ENCODE measurements around the gene DAPK1.

Gene DAPK1

DNA sequence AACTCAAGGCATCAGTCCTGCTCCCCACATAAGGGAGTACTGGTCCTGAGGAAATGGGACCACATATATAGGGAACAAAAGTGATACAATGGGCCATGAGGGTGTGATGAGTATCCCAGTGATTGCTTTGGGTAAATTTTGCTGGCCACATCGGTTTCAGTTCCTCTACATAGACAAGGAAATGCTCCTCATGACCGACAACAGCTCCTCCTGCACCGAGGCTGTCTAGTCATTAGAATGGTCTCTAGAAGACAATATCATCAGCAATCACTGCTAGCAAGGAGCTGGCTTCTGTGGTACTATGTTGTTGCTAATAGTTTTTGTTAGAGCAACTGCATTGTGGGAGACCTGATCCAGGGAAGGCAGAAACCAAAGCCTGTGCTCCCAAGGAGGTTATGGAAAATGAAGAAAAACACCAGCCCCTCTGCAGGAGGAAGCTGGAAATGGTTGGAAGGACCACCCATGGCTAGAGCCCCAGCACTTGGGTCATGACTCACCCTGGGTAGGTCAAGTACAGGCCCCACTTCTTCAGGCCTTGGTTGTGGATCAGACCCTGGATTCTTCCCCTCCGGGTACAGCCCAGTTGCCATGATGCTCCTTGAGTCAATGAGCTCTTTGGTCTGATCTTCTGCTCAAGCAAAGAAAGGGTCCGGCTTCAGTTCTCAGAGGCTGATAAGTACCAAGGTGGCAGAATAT is 224.9 kb downstream of the DAPK1 start:
- Histone ChIP-seq H3K9me3 (ENCODE audit: severe bottlenecking) (no peaks in the 10 kb centered on the region), H3K27ac (no peak overlapping the region), H3K27me3 (ENCODE audit: insufficient read depth, low read depth, severe bottlenecking) (no peaks in the 10 kb centered on the region), H3K36me3 (no peaks in the 10 kb centered on the region), H3K4me3 (ENCODE audit: low read depth, low read length) (no peak overlapping the region)
- no peak for DNase-seq
- TF ChIP-seq CTCF (IDR thresholded peaks at IDR 0.05; ENCODE audit: low read depth, low read length), result no peak

GRCh38 chr9:87725356-87725899 is 227.8 kb downstream of the DAPK1 start:
- Histone ChIP-seq H3K4me3 (ENCODE audit: low read depth, low read length) (no peak overlapping the region), H3K9me3 (ENCODE audit: severe bottlenecking) (no peaks in the 10 kb centered on the region), H3K27me3 (ENCODE audit: insufficient read depth, low read depth, severe bottlenecking) (no peaks in the 10 kb centered on the region), H3K27ac (no peak overlapping the region), H3K36me3 (no peaks in the 10 kb centered on the region)
- no peak for TF ChIP-seq CTCF (IDR thresholded peaks at IDR 0.05; ENCODE audit: low read depth, low read length)
- no peak for DNase-seq

DNA sequence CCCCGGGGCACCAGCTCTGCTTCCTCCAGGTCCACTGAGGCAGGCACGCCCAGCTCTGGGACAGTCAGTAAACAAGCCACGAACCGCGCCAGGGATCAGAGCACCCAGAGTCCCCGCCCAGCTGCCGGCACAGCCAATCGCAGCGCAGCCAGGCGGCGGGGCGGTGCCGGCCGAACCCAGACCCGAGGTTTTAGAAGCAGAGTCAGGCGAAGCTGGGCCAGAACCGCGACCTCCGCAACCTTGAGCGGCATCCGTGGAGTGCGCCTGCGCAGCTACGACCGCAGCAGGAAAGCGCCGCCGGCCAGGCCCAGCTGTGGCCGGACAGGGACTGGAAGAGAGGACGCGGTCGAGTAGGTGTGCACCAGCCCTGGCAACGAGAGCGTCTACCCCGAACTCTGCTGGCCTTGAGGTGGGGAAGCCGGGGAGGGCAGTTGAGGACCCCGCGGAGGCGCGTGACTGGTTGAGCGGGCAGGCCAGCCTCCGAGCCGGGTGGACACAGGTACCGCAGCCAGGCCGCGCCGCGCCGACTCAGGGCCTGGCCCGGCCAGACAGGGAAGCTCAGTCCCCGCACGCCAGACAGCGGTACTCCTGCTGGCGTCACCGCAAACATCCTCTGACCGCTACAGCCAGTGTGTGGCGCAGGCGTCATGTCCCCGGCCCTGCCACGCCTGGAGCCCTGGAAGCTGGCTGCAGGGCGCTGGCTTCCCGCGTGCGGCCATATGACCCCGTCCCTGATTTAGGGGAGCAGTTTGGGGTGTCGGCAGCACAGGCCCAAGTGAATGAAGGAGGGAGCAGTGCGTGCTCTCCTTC is 228.4 kb downstream of the DAPK1 start, which contains the start of gene CTSL:
TSS of gene CTSL (plus strand) at position 220 of the 810 bp plus-strand sequence. CDS start 1,485 bp downstream, outside the sequence.
- H3K4me3 ChIP-seq (ENCODE audit: low read depth, low read length), result peak within 1 kb of the TSS; percentile 36
- 0 out of 2 replicates have a peak within 1 kb of the TSS, but pooled peaks have one; percentile 18 for H3K27ac ChIP-seq
- no peaks in the 10 kb centered on the region for H3K27me3 ChIP-seq (ENCODE audit: insufficient read depth, low read depth, severe bottlenecking)
- H3K36me3 ChIP-seq, result no peaks in the 10 kb centered on the region
- peak; percentile 44 for DNase-seq
- peak; percentile 37 for TF ChIP-seq CTCF (IDR thresholded peaks at IDR 0.05; ENCODE audit: low read depth, low read length)
- no peaks in the 10 kb centered on the region for H3K9me3 ChIP-seq (ENCODE audit: severe bottlenecking)

DNA sequence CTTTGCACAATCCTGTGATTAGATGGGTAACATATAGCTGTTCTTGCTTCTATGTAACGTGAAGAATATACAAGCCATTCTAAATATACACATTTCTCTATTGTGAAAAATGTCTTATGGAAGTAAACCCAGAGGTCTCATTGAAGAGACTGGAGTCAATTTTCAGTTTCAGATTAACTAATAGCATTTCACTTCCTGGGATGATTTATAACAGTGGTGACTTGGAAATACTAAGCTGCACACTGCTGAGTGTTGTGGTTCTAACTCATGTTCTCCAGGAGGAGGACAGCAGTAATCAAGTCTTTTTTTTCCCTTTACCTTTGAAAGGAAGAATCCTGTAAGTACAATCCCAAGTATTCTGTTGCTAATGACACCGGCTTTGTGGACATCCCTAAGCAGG is 231.6 kb downstream of the DAPK1 start:
- H3K27me3 ChIP-seq (ENCODE audit: insufficient read depth, low read depth, severe bottlenecking), result no peaks in the 10 kb centered on the region
- no peak overlapping the region for H3K27ac ChIP-seq
- TF ChIP-seq CTCF (IDR thresholded peaks at IDR 0.05; ENCODE audit: low read depth, low read length), result no peak
- DNase-seq, result no peak
- H3K9me3 ChIP-seq (ENCODE audit: severe bottlenecking), result no peaks in the 10 kb centered on the region
- H3K4me3 ChIP-seq (ENCODE audit: low read depth, low read length), result no peak overlapping the region
- no peaks in the 10 kb centered on the region for H3K36me3 ChIP-seq

- DNase-seq, result no peak
- no peak overlapping the region for H3K4me3 ChIP-seq (ENCODE audit: low read depth, low read length)
- H3K27me3 ChIP-seq (ENCODE audit: insufficient read depth, low read depth, severe bottlenecking), result no peaks in the 10 kb centered on the region
- no peaks in the 10 kb centered on the region for H3K9me3 ChIP-seq (ENCODE audit: severe bottlenecking)
- TF ChIP-seq CTCF (IDR thresholded peaks at IDR 0.05; ENCODE audit: low read depth, low read length), result no peak
- no peak overlapping the region for H3K27ac ChIP-seq
- H3K36me3 ChIP-seq, result no peaks in the 10 kb centered on the region
Observed at GRCh38 chr9:87731321-87731720, 233.7 kb downstream of the DAPK1 start.
